ENCODE data around the gene TTC9B.
"Not testable (repeated sequence)": the region's sequence is repeated elsewhere in the genome, so short reads cannot be mapped to it uniquely, and the experiment has no call there.

TTC9B gene

GRCh38 chr19:40170303-40170989 is 47.7 kb downstream of the TTC9B start:
- DNase-seq (ENCODE audit: low spot score), result not testable (repeated sequence)

- DNase-seq (ENCODE audit: low spot score), result not testable (repeated sequence)
Measured at GRCh38 chr19:40169482-40170302, 48.5 kb downstream of the TTC9B start.

Data from kidney tubule cell (primary cell).